ENCODE results near the gene UPF1.

Gene UPF1

GRCh38 chr19:18845961-18846360 lies 14.2 kb downstream of the UPF1 start:
- in situ Hi-C loops (cut with MboI; ENCODE audit: low pct_unique_long_range_greater_than_20kb, low sequenced_read_pairs, unreplicated experiment): no loop called here
- TF ChIP-seq CTCF (IDR thresholded peaks at IDR 0.05; ENCODE audit: extremely low read depth, insufficient read depth, missing control alignments): no peak
- DNase-seq (ENCODE audit: low spot score): no peak

- in situ Hi-C loops (cut with MboI; ENCODE audit: low pct_unique_long_range_greater_than_20kb, low sequenced_read_pairs, unreplicated experiment): no loop called here
- DNase-seq (ENCODE audit: low spot score): peak; percentile 82
- TF ChIP-seq CTCF (IDR thresholded peaks at IDR 0.05; ENCODE audit: extremely low read depth, insufficient read depth, missing control alignments): peak; percentile 91
Observed at GRCh38 chr19:18846862-18847548, 15.2 kb downstream of the UPF1 start.

GRCh38 chr19:18847549-18848463 lies 16.0 kb downstream of the UPF1 start:
- DNase-seq (ENCODE audit: low spot score): no peak
- in situ Hi-C loops (cut with MboI; ENCODE audit: low pct_unique_long_range_greater_than_20kb, low sequenced_read_pairs, unreplicated experiment): no loop called here
- no peak for TF ChIP-seq CTCF (IDR thresholded peaks at IDR 0.05; ENCODE audit: extremely low read depth, insufficient read depth, missing control alignments)

GRCh38 chr19:18848878-18849661 lies 17.3 kb downstream of the UPF1 start:
- in situ Hi-C loops (cut with MboI; ENCODE audit: low pct_unique_long_range_greater_than_20kb, low sequenced_read_pairs, unreplicated experiment): no loop called here
- TF ChIP-seq CTCF (IDR thresholded peaks at IDR 0.05; ENCODE audit: extremely low read depth, insufficient read depth, missing control alignments): no peak
- DNase-seq (ENCODE audit: low spot score): no peak

- in situ Hi-C loops (cut with MboI; ENCODE audit: low pct_unique_long_range_greater_than_20kb, low sequenced_read_pairs, unreplicated experiment): no loop called here
- TF ChIP-seq CTCF (IDR thresholded peaks at IDR 0.05; ENCODE audit: extremely low read depth, insufficient read depth, missing control alignments): no peak
- no peak for DNase-seq (ENCODE audit: low spot score)
Observed at GRCh38 chr19:18849838-18850400, 18.2 kb downstream of the UPF1 start.

All from GM13977 (cell line).